H1 (cell line): ENCODE data around the gene OR2B2. TPM values are rescaled to one million over a fixed set of nuclear protein-coding genes. Genes with fewer than 3 reads are reported as not detected.

Experiments used
- CEBPB ChIP-seq: IDR thresholded peaks from 2 replicates; pipeline ENCODE4 v1.6.1; 2012; ENCODE audit warnings: low read depth, low read length
- CREB1 ChIP-seq: IDR thresholded peaks from 2 replicates; pipeline ENCODE4 v1.6.1; 2012; ENCODE audit warnings: inconsistent platforms
- NRF1 ChIP-seq: IDR thresholded peaks from 2 replicates; pipeline ENCODE4 v1.6.1; 2011; ENCODE audit warnings: mild to moderate bottlenecking, low read depth, low read length, improper control_type of control experiment
- POLR2A ChIP-seq, 2 experiments: IDR thresholded peaks; 1 replicate in 1 of 2; 2 replicates in 1 of 2; pipeline ENCODE4 v1.6.1; 2011; ENCODE audit warnings: low read depth in 2 of 2, low read length in 2 of 2, mild to moderate bottlenecking in 2 of 2; ENCODE audit errors: control extremely low read depth in 1 of 2
- SP2 ChIP-seq: IDR thresholded peaks from 2 replicates; pipeline ENCODE4 v1.6.1; 2012; ENCODE audit warnings: mild to moderate bottlenecking, low read length, inconsistent platforms
- polyA plus RNA-seq, 7 experiments: library from polyadenylated mRNA; depleted of rRNA in 3 of 7; stranded (reverse) in 5 of 7; unstranded in 2 of 7; fragments of >200 nt in 5 of 7; fragments of 200-250 nt in 2 of 7; gene quantifications; 1 replicate in 5 of 7; 2 replicates in 1 of 7; 4 replicates in 1 of 7; pipeline versions ENCODE4 v1.2.1 to v1.2.3, GENCODE V29; 2011 to 2013; ENCODE audit warnings: missing spikeins in 2 of 7, mixed read lengths in 2 of 7
- small RNA-seq: library from polyadenylated mRNA; stranded (forward); fragments of <200 nt; extraction: miRNeasy Mini kit (QIAGEN cat#:217004); gene quantifications from one replicate; pipeline ENCODE3, GENCODE V24; 2013; ENCODE audit not compliant: insufficient read depth
- total RNA-seq: library from RNA; stranded (reverse); fragmentation: NEBNext Ultra II Directional; extraction: Animal tissue kit (Norgen Biotek cat#: 25700); gene quantifications from 2 replicates; pipeline ENCODE4 v1.2.1, GENCODE V29; 2021

The OR2B2 gene
- total and polyA plus RNA-seq, 2 of the 8 experiments (the other 6 are each of a cell fraction or from before 2014, with no cell fraction given), result not detected

- TF ChIP-seq POLR2A (IDR thresholded peaks at IDR 0.05; ENCODE audit: control extremely low read depth in 1 of 2, low read depth in 2 of 2, low read length in 2 of 2), result no peak
- TF ChIP-seq CREB1, result no peak
- TF ChIP-seq CEBPB, result no peak
- no peak for TF ChIP-seq SP2
- TF ChIP-seq NRF1, result no peak
These were observed 50.8 kb downstream of the OR2B2 start (continued) for GRCh38 chr6:27861276-27861840.

Small RNA genes lying within 50 kb of the gene (small RNA-seq; reads per million reads assigned to genes)
- gene RNU7-26P, result not detected

Other genes starting within 250 kb of the OR2B2 start
- gene OR2B6, start 44.8 kb upstream of the OR2B2 start, total RNA-seq, result not detected in 2 replicates
- gene OR2B6, start 44.8 kb upstream of the OR2B2 start, polyA plus RNA-seq (2011; rRNA removed), result 0.26 and 0.46 TPM in 2 replicates
- gene ZNF165, start 168.2 kb upstream of the OR2B2 start, total RNA-seq, result 9.3 and 10.2 TPM in 2 replicates
- gene ZNF165, start 168.2 kb upstream of the OR2B2 start, polyA plus RNA-seq (2011; rRNA removed), result 0.71 and 1.2 TPM in 2 replicates
- gene ZSCAN16, start 212.2 kb upstream of the OR2B2 start, total RNA-seq, result 7.4 and 9.4 TPM in 2 replicates
- 1.9 and 3.6 TPM in 2 replicates for gene ZSCAN16, start 212.2 kb upstream of the OR2B2 start, polyA plus RNA-seq (2011; rRNA removed)
- 23.3 and 24.1 TPM in 2 replicates for gene ZKSCAN8, start 229.5 kb upstream of the OR2B2 start, total RNA-seq
- gene ZKSCAN8, start 229.5 kb upstream of the OR2B2 start, polyA plus RNA-seq (2011; rRNA removed), result 8.6 and 10.7 TPM in 2 replicates